Sigmoid colon (tissue), 4 donors: ENCODE data around the gene MAGEB4.

Source experiments
- CTCF ChIP-seq, 4 experiments: fragments of 450-650 bp in 3 of 4; fragments of 200-600 bp in 1 of 4; IDR thresholded peaks; one replicate each; pipeline ENCODE4 v1.5.1; 2016 to 2019; ENCODE audit warnings: antibody characterized with exemption in 4 of 4, mild to moderate bottlenecking in 3 of 4, moderate library complexity in 2 of 4
- EP300 ChIP-seq, 4 donors: sonication (generic); formaldehyde crosslinking; IDR thresholded peaks; one replicate each; pipeline ENCODE4 v1.6.1; 2017; ENCODE audit warnings: antibody characterized with exemption in 4 of 4
- POLR2A ChIP-seq, 2 donors: fragments of 450-650 bp; IDR thresholded peaks; one replicate each; pipeline ENCODE4 v1.6.1; 2016; ENCODE audit warnings: antibody characterized with exemption in 2 of 2, mild to moderate bottlenecking in 2 of 2, moderate library complexity in 2 of 2
- POLR2AphosphoS5 ChIP-seq, 4 donors: sonication (generic); formaldehyde crosslinking; IDR thresholded peaks; one replicate each; pipeline ENCODE4 v1.6.1; 2017; ENCODE audit warnings: antibody characterized with exemption in 4 of 4

GRCh38 chrX:30278365-30278764 lies 36.6 kb downstream of the MAGEB4 start:
- TF ChIP-seq CTCF (IDR thresholded peaks at IDR 0.05) (no peak), EP300 (IDR thresholded peaks at IDR 0.05) (no peak), POLR2AphosphoS5 (IDR thresholded peaks at IDR 0.05) (no peak), POLR2A (IDR thresholded peaks at IDR 0.05) (no peak)
